Astrocyte (in vitro differentiated cells and primary cell): ENCODE results near the gene PLBD1. TPM values are rescaled to one million over a fixed set of nuclear protein-coding genes. Genes with fewer than 3 reads are reported as not detected.

Experiments
- DNase-seq: peaks from one replicate; pipeline ENCODE4 v3.0.0-alpha.2; 2010; ENCODE audit warnings: low read depth
- FAIRE-seq: peaks from 2 replicates; lab custom pipeline; 2011; peaks lifted over from hg19 to GRCh38; lab: Jason Lieb, UNC
- H2AFZ ChIP-seq: 2 replicates; pipeline ENCODE4 v1.6.0; 2012; ENCODE audit warnings: low read depth, low read length, inconsistent platforms
- H3K27ac ChIP-seq: 2 replicates; pipeline ENCODE4 v1.5.1; 2011; ENCODE audit warnings: low read depth, low read length, inconsistent platforms
- H3K27me3 ChIP-seq: 2 replicates; pipeline ENCODE4 v1.6.0; 2011; ENCODE audit warnings: low read length, inconsistent platforms; ENCODE audit not compliant: insufficient read depth
- H3K36me3 ChIP-seq: 2 replicates; pipeline ENCODE4 v1.5.1; 2011; ENCODE audit warnings: low read length, inconsistent platforms; ENCODE audit not compliant: insufficient read depth
- H3K4me1 ChIP-seq: 2 replicates; pipeline ENCODE4 v1.5.1; 2011; ENCODE audit warnings: low read length, inconsistent platforms; ENCODE audit not compliant: insufficient read depth
- H3K4me2 ChIP-seq: 2 replicates; pipeline ENCODE4 v1.6.0; 2012; ENCODE audit warnings: low read length, inconsistent platforms
- H3K4me3 ChIP-seq: 2 replicates; pipeline ENCODE4 v1.5.1; 2011; ENCODE audit warnings: low read depth, mild to moderate bottlenecking, low read length, inconsistent platforms; ENCODE audit not compliant: insufficient read depth
- H3K79me2 ChIP-seq: 2 replicates; pipeline ENCODE4 v1.6.0; 2012; ENCODE audit warnings: mild to moderate bottlenecking, low read length, inconsistent platforms; ENCODE audit not compliant: insufficient read depth
- H3K9ac ChIP-seq: 2 replicates; pipeline ENCODE4 v1.6.0; 2012; ENCODE audit warnings: mild to moderate bottlenecking, low read length, inconsistent platforms
- H3K9me3 ChIP-seq: 2 replicates; pipeline ENCODE4 v1.5.1; 2012; ENCODE audit warnings: low read depth, mild to moderate bottlenecking, low read length, inconsistent platforms; ENCODE audit not compliant: insufficient read depth
- H4K20me1 ChIP-seq: 2 replicates; pipeline ENCODE4 v1.6.0; 2012; ENCODE audit warnings: low read length, inconsistent platforms; ENCODE audit not compliant: insufficient read depth
- H3K27ac Mint-ChIP-seq: one replicate; pipeline ENCODE4 v1.8.0; 2021; ENCODE audit warnings: mild to moderate bottlenecking, mixed read lengths; ENCODE audit not compliant: unreplicated experiment
- H3K27me3 Mint-ChIP-seq: one replicate; pipeline ENCODE4 v1.8.0; 2021; ENCODE audit warnings: low read depth, mixed read lengths; ENCODE audit not compliant: unreplicated experiment
- H3K36me3 Mint-ChIP-seq: one replicate; pipeline ENCODE4 v1.8.0; 2021; ENCODE audit warnings: low read depth, mixed read lengths; ENCODE audit not compliant: unreplicated experiment
- H3K4me1 Mint-ChIP-seq: one replicate; pipeline ENCODE4 v1.8.0; 2021; ENCODE audit warnings: low read depth, mixed read lengths; ENCODE audit not compliant: unreplicated experiment
- H3K4me3 Mint-ChIP-seq: one replicate; pipeline ENCODE4 v1.8.0; 2021; ENCODE audit warnings: mild to moderate bottlenecking, moderate library complexity, mixed read lengths; ENCODE audit not compliant: unreplicated experiment
- H3K9me3 Mint-ChIP-seq: one replicate; pipeline ENCODE4 v1.8.0; 2021; ENCODE audit warnings: mild to moderate bottlenecking, mixed read lengths; ENCODE audit not compliant: unreplicated experiment
- EZH2 ChIP-seq: IDR thresholded peaks from 2 replicates; pipeline ENCODE4 v1.6.1; 2012; ENCODE audit warnings: mild to moderate bottlenecking, low read length, inconsistent platforms; ENCODE audit not compliant: insufficient read depth
- total RNA-seq: library from RNA; stranded (reverse); gene quantifications from 2 replicates; pipeline ENCODE4 v1.2.1, GENCODE V29; 2021
- TF ChIP-seq, protein P1 (sequence below): IDR thresholded peaks from 2 replicates; pipeline ENCODE4 v1.5.1; 2011; ENCODE audit warnings: low read depth, mild to moderate bottlenecking, inconsistent platforms, low read length, moderate library complexity; ENCODE audit not compliant: insufficient read depth

The PLBD1 gene
- total RNA-seq, 1 donor from 2014 or later, result 0.57 TPM

DNA sequence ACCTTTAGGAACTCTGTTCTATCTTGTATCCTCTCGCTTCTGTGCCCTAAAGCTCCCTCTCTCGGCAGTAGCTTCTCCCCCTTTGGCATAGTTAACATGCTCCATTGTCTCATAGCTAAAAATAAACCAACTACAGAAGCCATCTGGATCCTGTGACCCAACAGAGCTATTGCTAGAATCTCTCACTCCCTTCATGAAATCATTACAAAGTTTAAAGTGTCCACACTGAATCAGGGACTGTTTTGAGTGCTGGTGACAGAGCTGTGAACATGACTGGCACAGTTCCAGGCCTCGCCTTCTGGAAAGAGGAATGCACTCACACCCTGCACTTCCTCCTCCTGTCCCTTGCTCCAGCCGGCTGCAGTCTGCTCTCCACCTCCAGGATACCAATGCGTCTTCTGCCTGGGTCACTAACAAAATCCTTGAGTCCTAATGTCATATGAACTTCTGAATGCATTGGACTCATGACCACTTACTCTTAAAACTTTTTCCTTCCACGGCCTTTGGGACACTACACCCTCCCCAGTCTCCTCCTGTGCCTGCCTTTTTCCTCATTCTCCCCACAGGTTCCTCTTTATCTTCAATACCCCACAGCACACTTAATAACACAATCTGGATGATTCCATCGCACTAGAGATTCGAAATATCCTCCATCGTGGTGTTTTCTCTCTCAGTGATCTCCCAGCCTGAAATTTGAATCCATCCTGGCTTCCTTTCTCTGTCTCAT is 13.2 kb downstream of the PLBD1 start:
- H3K27ac Mint-ChIP-seq, result no peak overlapping the region
- Histone ChIP-seq H3K4me2 (no peak overlapping the region), H2AFZ (no peak overlapping the region), H3K4me3 (no peak overlapping the region), H3K36me3 (no peaks in the 10 kb centered on the region), H3K9ac (no peak overlapping the region), H3K27ac (no peak overlapping the region), H3K27me3 (no peaks in the 10 kb centered on the region), H3K79me2 (no peaks in the 10 kb centered on the region), H3K4me1 (no peaks in the 10 kb centered on the region), H3K9me3 (no peaks in the 10 kb centered on the region), H4K20me1 (no peaks in the 10 kb centered on the region)
- FAIRE-seq, result no peak
- no peaks in the 10 kb centered on the region for H3K36me3 Mint-ChIP-seq
- H3K4me1 Mint-ChIP-seq, result peaks cover 7% of the 10 kb centered on the region
- peaks cover 5% of the 10 kb centered on the region for H3K9me3 Mint-ChIP-seq
- no peak for DNase-seq
- no peak overlapping the region for H3K4me3 Mint-ChIP-seq
- H3K27me3 Mint-ChIP-seq, result no peaks in the 10 kb centered on the region
- TF ChIP-seq, protein P1, sequence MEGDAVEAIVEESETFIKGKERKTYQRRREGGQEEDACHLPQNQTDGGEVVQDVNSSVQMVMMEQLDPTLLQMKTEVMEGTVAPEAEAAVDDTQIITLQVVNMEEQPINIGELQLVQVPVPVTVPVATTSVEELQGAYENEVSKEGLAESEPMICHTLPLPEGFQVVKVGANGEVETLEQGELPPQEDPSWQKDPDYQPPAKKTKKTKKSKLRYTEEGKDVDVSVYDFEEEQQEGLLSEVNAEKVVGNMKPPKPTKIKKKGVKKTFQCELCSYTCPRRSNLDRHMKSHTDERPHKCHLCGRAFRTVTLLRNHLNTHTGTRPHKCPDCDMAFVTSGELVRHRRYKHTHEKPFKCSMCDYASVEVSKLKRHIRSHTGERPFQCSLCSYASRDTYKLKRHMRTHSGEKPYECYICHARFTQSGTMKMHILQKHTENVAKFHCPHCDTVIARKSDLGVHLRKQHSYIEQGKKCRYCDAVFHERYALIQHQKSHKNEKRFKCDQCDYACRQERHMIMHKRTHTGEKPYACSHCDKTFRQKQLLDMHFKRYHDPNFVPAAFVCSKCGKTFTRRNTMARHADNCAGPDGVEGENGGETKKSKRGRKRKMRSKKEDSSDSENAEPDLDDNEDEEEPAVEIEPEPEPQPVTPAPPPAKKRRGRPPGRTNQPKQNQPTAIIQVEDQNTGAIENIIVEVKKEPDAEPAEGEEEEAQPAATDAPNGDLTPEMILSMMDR, result no peak
- no peak for TF ChIP-seq EZH2

DNA sequence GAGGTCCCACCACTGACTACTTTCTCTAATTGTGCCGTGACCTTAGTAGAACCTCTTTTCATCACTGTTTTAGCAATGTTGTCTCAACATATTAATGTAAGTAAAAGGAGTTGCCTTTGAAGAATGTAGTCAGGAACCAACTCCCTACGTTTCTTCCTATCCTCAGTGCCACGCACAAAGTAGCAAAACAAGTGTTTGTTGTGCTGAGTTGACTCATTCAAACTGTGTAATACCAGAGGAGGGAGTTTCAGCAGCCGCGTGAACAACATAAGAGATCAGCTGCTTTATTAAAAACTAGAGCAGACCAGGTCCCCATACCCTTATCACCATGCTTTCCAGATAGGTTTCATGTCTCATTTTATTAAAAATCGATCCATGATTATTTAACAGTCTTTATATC is 19.1 kb downstream of the PLBD1 start:
- Mint-ChIP-seq H3K36me3 (no peaks in the 10 kb centered on the region), H3K4me1 (peaks cover 7% of the 10 kb centered on the region), H3K27ac (no peak overlapping the region), H3K4me3 (no peak overlapping the region), H3K27me3 (peaks cover 3% of the 10 kb centered on the region), H3K9me3 (peaks cover 2% of the 10 kb centered on the region)
- TF ChIP-seq, protein P1, result no peak
- TF ChIP-seq EZH2, result no peak
- H4K20me1 ChIP-seq, result no peaks in the 10 kb centered on the region
- no peak overlapping the region for H3K4me2 ChIP-seq
- H3K27ac ChIP-seq, result no peak overlapping the region
- H3K9me3 ChIP-seq, result no peaks in the 10 kb centered on the region
- H3K4me3 ChIP-seq, result no peak overlapping the region
- H3K4me1 ChIP-seq, result no peaks in the 10 kb centered on the region
- no peak overlapping the region for H3K9ac ChIP-seq
- DNase-seq (no peak), FAIRE-seq (no peak)
- H2AFZ ChIP-seq, result no peak overlapping the region
- H3K79me2 ChIP-seq, result no peaks in the 10 kb centered on the region
- H3K36me3 ChIP-seq, result no peaks in the 10 kb centered on the region
- no peaks in the 10 kb centered on the region for H3K27me3 ChIP-seq

GRCh38 chr12:14547571-14547970 is 20.1 kb downstream of the PLBD1 start:
- Histone ChIP-seq H3K4me1 (no peaks in the 10 kb centered on the region), H3K36me3 (no peaks in the 10 kb centered on the region), H3K4me3 (no peak overlapping the region), H3K27ac (no peak overlapping the region), H3K9ac (no peak overlapping the region), H2AFZ (no peak overlapping the region), H3K27me3 (no peaks in the 10 kb centered on the region), H3K79me2 (no peaks in the 10 kb centered on the region), H3K4me2 (no peak overlapping the region), H3K9me3 (no peaks in the 10 kb centered on the region), H4K20me1 (no peaks in the 10 kb centered on the region)
- Mint-ChIP-seq H3K27ac (no peak overlapping the region), H3K27me3 (peaks cover 3% of the 10 kb centered on the region), H3K36me3 (no peaks in the 10 kb centered on the region), H3K9me3 (peaks cover 2% of the 10 kb centered on the region), H3K4me3 (no peak overlapping the region), H3K4me1 (no peaks in the 10 kb centered on the region)
- TF ChIP-seq, protein P1, result no peak
- no peak for TF ChIP-seq EZH2
- no peak for FAIRE-seq
- no peak for DNase-seq
